Measurements from ENCODE around the gene OR51B2.

GRCh38 chr11:5368502-5369043 lies 44.5 kb upstream of the OR51B2 start:
- TF ChIP-seq CTCF (conservative IDR thresholded peaks at IDR 0.05; ENCODE audit: low read length) (no peak), EZH2phosphoT487 (IDR thresholded peaks at IDR 0.05; ENCODE audit: borderline replicate concordance, low read depth, low read length) (no peak)

Measured in OCI-LY7 (cell line).